A172 (cell line): ENCODE data around the gene GNAZ. TPM values are rescaled to one million over a fixed set of nuclear protein-coding genes. Genes with fewer than 3 reads are reported as not detected.
"Not testable (repeated sequence)": the region's sequence is repeated elsewhere in the genome, so short reads cannot be mapped to it uniquely, and the experiment has no call there.

Source experiments
- DNase-seq: peaks from one replicate; pipeline ENCODE4 v3.0.0-alpha.2; 2015; ENCODE audit warnings: low spot score
- total RNA-seq: library from RNA; depleted of rRNA; stranded (reverse); fragments of >200 nt; shearing (Covaris generic); gene quantifications from 2 replicates; pipeline ENCODE4 v1.2.3, GENCODE V29; 2014; rRNA removed

GNAZ gene
- 8.5 and 8.8 TPM in 2 replicates for total RNA-seq

- no peak for DNase-seq
Observed at GRCh38 chr22:23070418-23071229, at the start of gene GNAZ. Gene GNAZ, plus strand, starts transcription at chr22:23070519. Its CDS starts 25,177 bp downstream, at chr22:23095696.

GRCh38 chr22:23020659-23021293, 49.5 kb upstream of the GNAZ start:
- no peak for DNase-seq

- not testable (repeated sequence) for DNase-seq
Observed at GRCh38 chr22:23021660-23022353, 48.5 kb upstream of the GNAZ start.

GRCh38 chr22:23023294-23023693, 47.0 kb upstream of the GNAZ start:
- no peak for DNase-seq

GRCh38 chr22:23026777-23027176, 43.5 kb upstream of the GNAZ start:
- no peak for DNase-seq

- not testable (repeated sequence) for DNase-seq
Observed at GRCh38 chr22:23027849-23028248, 42.5 kb upstream of the GNAZ start.

- no peak for DNase-seq
Observed at GRCh38 chr22:23029521-23030228, 40.6 kb upstream of the GNAZ start.

- DNase-seq, result no peak
Observed at GRCh38 chr22:23031381-23031780, 38.9 kb upstream of the GNAZ start.

- DNase-seq, result no peak
Observed at GRCh38 chr22:23031786-23032185, 38.5 kb upstream of the GNAZ start.

GRCh38 chr22:23032658-23033057, 37.7 kb upstream of the GNAZ start:
- DNase-seq, result no peak

GRCh38 chr22:23033116-23033905, 37.0 kb upstream of the GNAZ start:
- DNase-seq, result no peak

- no peak for DNase-seq
Observed at GRCh38 chr22:23034621-23035556, 35.4 kb upstream of the GNAZ start.

- DNase-seq, result no peak
Observed at GRCh38 chr22:23035557-23036277, 34.6 kb upstream of the GNAZ start.

GRCh38 chr22:23036684-23037428, 33.5 kb upstream of the GNAZ start:
- peak; percentile 45 for DNase-seq

GRCh38 chr22:23037429-23038333, 32.6 kb upstream of the GNAZ start:
- DNase-seq, result no peak

GRCh38 chr22:23038334-23038642, 32.0 kb upstream of the GNAZ start:
- no peak for DNase-seq

GRCh38 chr22:23038902-23039301, 31.4 kb upstream of the GNAZ start:
- DNase-seq, result no peak

- DNase-seq, result no peak
Observed at GRCh38 chr22:23042179-23042578, 28.1 kb upstream of the GNAZ start.
